SH-SY5Y (cell line): Measurements from ENCODE around the gene ADIG.

ENCODE experiments used
- GATA2 ChIP-seq: IDR thresholded peaks from 2 replicates; pipeline ENCODE4 v1.6.1; 2011; ENCODE audit warnings: mild to moderate bottlenecking, low read depth, low read length
- GATA3 ChIP-seq: IDR thresholded peaks from 2 replicates; pipeline ENCODE4 v1.6.1; 2011; ENCODE audit warnings: low read depth, mild to moderate bottlenecking, low read length, moderate library complexity

- no peak for TF ChIP-seq GATA2
- TF ChIP-seq GATA3: no peak
Measured at GRCh38 chr20:38537176-38537575, 43.8 kb upstream of the ADIG start.
